22Rv1 (cell line): Measurements from ENCODE around the gene SPRY4.

ENCODE experiments used
- H3K27ac ChIP-seq: fragments of 450-650 bp; 2 replicates; pipeline ENCODE4 v1.5.1; 2017
- CTCF ChIP-seq: fragments of 450-650 bp; IDR thresholded peaks from 2 replicates; pipeline ENCODE4 v1.5.1; 2017; ENCODE audit warnings: mild to moderate bottlenecking
- ZFX ChIP-seq: fragments of 450-650 bp; IDR thresholded peaks from 2 replicates; pipeline ENCODE4 v1.6.1; 2017; ENCODE audit warnings: antibody characterized with exemption, borderline replicate concordance

SPRY4 gene

DNA sequence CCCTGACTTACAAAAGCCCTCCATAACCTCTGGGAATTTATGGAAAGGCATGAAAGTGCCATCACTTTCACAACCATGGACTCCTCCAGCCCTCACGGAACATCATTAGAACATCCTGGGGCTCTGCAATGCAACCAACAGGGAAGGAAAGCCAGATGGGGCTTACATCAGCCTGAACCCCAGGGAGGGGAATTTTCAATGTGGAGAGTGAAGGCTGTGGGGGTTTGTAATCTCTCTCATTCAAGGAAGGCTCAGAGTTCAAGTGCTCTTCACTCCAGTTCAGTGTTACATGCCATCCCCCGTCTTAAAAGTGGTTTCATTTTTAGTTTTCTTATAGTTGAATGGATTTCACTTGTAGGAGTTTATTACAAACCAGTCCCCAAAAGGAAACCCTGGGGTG, 5.7 kb downstream of the SPRY4 start:
- H3K27ac ChIP-seq: no peak overlapping the region
- TF ChIP-seq CTCF (no peak), ZFX (no peak)

DNA sequence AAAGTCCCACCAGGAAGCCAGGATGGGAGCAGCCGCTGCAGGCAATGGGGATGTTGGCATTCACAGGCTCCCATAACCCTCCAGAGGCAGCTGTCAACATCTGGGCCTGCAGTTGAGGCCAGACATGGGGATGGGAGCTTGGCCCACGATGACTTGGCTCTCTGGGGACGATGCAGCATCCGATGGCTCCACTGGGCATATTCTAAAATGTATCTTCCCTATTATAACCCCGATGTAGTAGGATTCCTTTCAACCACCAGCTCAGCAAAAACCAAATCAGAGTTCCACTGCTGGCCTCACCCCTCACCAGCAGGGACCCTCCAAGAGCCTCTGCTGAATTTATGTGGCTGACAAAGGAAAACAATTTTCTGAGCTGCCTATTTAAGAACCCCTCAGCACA, 7.1 kb downstream of the SPRY4 start:
- H3K27ac ChIP-seq: no peak overlapping the region
- TF ChIP-seq ZFX (no peak), CTCF (no peak)

GRCh38 chr5:142317173-142317572, 7.6 kb downstream of the SPRY4 start:
- TF ChIP-seq CTCF (no peak), ZFX (no peak)
- no peak overlapping the region for H3K27ac ChIP-seq

DNA sequence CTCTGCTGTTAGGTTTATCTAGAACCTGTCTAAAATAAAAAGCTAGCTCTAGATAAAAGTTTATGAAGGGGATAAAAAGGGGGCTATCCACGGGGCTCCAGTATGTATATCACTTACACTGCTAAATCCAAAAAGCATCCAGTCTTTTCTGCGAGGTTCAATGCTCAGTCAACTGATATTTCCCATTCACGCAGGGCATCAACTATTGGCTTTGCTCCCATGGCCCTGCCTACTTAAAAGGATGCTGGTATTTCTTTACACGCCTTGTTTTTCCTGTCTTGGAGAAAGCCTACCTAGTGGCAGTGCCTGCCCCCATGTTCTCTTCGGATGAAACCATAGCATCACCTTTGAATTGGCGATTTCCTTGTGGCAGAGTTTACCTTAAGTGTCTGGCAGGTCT, 8.1 kb downstream of the SPRY4 start:
- no peak overlapping the region for H3K27ac ChIP-seq
- TF ChIP-seq ZFX: no peak

- TF ChIP-seq CTCF (no peak), ZFX (no peak)
- H3K27ac ChIP-seq: no peak overlapping the region
These were observed 8.8 kb downstream of the SPRY4 start for GRCh38 chr5:142316051-142316450.

DNA sequence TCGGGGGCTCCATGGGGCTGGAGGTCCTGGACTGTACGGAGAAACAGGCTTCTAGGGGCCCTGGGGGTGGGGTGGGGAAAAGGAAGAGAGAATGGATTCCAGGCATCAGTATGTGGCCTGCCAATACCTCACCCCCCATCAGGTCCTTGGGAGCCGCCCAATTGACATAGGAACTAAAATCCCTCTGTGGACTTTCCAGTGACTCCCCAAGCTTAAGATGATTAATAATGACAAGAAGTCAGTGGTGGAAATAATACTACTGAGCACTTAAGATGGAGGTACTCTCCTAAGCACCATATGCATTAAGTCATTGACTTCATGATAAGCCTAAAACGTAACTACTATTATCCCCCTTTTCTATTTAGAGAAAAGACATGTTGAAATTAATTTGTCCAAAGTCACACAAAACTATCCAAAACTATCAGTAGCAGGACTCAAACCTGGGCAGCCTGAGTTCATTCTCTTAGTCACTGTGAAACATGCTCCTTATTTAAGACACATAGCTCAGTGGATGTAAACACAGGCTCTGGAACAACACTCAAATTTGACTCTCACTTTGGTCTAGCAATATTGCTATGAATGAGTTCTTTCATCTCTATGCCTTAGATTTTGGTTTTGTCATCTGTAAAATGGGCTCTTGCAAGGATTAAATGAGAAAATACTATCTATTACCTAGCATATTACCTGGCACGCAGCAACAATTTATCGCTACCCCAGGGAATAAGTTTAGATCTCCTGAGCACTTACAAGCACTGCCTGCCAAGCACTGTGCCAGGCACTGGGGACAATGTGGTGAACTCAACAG, 9.5 kb downstream of the SPRY4 start:
- TF ChIP-seq ZFX (no peak), CTCF (no peak)
- no peak overlapping the region for H3K27ac ChIP-seq

GRCh38 chr5:142314606-142315005, 10.2 kb downstream of the SPRY4 start:
- H3K27ac ChIP-seq: no peak overlapping the region
- no peak for TF ChIP-seq CTCF
- TF ChIP-seq ZFX: no peak

GRCh38 chr5:142314109-142314508, 10.7 kb downstream of the SPRY4 start:
- no peak overlapping the region for H3K27ac ChIP-seq
- TF ChIP-seq CTCF (no peak), ZFX (no peak)
